Stimulated activated CD4-positive, alpha-beta T cell treated with anti-CD3 and anti-CD28 coated beads, Interleukin-12 subunit alpha, Interleukin-12 subunit beta, amount 100 ng/mL, for 24 hours (primary cell): ENCODE data around the gene ABCB10.
"Not testable (repeated sequence)": the region's sequence is repeated elsewhere in the genome, so short reads cannot be mapped to it uniquely, and the experiment has no call there.

Experiments
- DNase-seq, 2 experiments: peaks; one replicate each; pipeline ENCODE4 v3.0.0-alpha.2; 2020; ENCODE audit warnings: low read depth in 2 of 2

Gene ABCB10

DNA sequence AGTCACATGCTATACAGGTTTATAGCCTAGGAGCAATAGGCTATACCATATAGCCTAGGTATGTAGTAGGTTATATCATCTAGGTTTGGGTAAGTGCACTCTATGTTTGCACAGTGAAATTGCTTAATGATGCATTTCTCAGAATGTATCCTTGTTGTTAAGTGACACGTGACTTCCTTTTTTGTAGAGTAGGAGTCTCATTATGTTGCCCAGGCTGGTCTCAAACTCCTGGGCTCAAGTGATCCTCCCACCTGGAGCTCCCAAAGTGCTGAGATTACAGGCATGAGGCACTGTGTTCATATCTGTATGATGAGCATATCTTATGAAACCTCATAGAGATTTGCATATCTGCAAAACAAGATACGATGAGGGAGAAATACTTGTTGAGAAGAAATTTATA, 13.8 kb upstream of the ABCB10 start:
- DNase-seq, result no peak

DNA sequence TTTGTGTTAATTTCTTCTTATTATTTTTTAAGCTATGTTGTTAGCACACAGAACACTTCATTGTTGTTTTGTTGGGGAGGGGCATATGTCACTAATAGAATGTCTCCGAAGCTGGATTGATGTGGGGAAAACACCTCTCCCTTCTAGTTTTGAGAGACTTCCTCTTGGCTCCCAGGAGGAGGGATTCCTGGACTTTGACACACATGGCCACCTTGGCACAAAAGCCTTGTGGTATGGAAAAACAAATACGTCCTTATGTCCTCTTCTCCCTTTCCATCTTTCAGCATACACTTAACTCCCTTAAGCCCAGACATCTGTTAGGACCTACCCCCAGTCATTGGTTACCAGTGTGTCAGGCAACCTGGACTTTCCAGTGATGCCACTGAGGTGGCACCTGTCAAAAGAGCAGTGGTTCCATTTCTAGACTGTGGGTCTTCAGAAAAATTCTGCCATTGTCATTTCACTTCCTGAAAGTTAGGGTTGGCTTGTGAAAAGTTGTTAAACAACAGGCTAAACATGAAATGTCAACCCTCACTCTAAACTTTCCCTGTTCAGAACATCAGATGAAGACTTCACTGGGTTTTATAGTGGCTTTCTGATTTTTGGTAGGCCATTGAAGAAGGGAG, 12.5 kb upstream of the ABCB10 start:
- DNase-seq, result no peak

DNA sequence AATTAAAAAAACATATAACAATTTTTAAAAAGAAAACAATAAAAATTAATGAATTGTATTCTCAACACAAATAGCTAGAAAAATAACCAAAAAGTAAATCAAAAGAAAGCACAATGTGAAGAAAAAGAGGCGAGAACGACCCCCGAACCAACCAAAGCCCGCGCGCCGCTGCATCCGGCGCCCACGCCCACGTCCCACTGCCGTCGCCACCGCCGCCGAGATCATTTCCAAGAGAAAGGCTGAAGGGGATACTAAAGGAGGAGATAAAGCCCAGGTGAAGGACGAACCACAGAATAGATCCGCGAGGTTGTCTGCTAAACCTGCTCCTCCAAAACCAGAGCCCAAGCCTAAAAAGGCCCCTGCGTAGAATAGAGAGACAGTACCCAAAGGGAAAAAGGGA, 11.8 kb upstream of the ABCB10 start:
- no peak for DNase-seq

DNA sequence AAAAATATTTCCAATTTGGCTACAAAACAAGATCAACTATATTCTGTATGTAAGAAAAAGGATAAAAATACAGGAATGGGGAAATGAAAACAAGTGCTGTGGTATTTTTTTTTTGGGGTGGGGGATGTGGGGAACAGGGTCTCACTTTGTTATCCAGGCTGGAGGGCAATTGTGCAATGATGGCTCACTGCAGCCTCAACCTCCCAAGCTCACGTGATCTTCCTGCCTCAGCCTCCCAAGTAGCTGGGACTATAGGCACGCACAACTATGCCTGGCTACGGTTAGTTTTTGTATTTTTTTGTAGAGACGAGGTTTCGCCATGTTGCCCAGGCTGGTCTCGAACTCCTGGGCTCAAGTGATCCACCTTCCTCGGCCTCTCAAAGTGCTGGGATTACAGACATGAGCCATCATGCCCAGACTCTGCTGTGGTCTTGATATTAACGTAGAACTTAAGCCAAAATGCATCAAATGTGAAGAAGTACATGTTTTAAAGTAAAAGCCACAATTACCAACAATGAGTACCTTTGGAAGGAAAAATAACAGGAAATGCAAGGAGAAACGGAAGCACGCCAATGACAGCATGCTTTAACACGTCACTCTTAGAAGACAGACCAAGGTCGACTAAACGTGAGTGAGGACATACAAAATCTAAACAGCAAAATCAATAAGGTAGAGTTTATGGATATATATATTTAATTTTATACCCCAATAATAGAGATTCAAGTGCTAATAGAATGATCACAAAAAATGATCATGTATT, 8.8 kb upstream of the ABCB10 start:
- no peak for DNase-seq

DNA sequence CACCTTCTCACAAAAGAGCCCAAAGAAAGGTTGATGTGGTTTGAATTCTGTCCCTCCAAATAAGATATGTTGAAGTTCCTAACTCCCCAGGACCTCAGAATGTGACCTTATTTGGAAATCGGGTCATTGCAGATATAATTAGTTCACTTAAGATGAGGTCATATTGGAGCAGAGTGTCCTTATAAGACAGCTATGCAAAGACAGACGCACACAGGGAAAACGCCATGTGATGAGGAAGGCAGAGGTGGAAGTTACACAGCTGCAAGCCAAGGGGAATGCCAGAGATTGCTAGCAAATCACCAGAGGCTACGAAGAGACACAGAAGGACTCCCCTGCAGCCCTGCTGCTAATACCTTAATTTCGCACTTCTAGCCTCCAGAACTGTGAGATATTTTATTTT, 5.2 kb upstream of the ABCB10 start:
- DNase-seq, result no peak

DNA sequence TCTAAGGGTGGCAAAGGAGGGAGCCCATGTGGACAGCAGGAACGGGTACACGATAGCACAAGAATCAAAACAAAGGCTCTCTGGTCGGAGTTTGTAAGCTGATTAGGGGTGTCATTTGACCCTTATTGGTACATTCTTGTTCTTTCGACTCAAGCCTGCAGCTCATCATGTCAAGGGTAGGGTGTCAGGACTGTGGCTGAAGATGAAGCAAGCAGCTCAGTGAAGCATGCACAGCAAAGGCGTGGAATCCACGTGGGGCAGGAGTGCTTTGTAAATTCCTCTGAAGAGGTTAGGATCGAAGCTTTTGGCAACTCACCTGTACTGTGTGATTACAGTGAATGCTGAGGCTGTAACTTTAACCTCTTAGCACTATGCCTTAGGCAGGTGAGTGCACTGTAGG, 4.7 kb upstream of the ABCB10 start:
- no peak for DNase-seq

DNA sequence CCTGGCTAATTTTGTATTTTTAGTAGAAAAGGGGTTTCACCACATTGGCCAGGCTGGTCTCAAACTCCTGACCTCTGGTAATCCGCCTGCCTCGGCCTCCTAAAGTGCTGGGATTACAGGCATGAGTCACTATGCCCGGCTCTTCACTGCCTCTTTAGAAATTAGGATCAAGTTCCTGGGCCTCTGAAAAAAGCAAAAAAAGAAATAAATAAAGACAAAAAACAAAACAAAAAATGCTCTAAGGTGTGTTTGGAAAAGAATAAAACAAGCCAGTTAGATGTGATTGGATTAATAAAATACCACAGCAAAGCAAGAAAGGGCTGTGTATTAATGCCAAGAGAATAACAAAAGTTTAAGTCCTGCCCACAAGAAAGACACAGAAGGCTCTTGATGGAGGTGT, 4.2 kb upstream of the ABCB10 start:
- DNase-seq, result no peak

DNA sequence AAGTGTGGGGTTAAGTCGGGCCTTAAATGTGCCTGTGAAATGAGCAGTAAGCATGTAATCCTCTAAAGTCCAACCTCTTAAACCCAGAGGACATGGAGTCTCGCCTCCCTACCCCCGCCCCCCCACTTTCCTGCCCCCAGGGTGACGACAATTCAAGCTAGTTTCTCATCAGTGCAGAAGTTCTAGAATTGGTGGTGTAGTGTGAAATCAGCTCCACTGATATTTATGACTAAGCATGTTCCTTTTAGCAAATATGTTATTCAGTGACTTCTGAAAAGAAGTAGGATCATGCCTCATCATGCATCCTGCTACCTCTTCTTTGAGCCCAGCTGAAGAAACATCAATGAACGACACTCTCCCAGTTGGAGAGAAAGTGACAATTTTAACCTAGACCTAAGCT, 2.6 kb upstream of the ABCB10 start:
- DNase-seq, result no peak

DNA sequence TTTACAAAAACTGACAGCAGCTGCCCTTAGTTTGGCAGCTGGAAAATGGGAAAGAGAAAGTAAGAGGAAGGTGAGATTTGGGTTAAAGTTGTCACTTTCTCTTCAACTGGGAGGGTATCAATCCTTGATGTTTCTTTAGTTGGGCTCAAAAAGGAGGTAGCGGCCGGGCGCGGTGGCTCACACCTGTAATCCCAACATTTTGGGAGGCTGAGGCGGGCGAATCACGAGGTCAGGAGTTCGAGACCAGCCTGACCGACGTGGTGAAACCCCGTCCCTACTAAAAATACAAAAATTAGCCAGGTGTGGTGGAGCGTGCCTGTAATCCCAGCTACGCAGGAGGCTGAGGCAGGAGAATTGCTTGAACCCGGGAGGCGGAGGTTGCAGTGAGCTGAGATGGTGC, 1.6 kb upstream of the ABCB10 start:
- DNase-seq, result not testable (repeated sequence)

DNA sequence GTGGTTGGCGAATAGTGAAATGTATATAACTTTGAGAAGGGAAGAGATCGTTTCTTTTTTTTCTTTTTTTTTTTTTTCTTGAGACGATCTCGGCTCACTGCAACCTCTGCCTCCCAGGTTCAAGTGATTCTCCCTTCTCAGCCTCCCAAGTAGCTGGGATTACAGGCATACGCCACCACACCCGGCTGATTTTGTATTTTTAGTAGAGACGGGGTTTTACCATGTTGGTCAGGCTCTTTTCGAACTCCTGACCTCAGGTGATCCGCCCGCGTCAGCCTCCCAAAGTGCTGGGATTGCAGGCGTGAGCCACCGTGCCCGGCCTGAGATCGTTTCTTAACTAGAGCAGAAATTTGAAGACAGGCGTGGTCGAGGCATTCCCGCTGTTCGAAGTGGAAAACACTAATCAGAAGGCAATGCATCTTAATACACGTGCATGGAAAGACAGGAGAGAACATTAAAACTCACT, 862 bp upstream of the ABCB10 start:
- not testable (repeated sequence) for DNase-seq

DNA sequence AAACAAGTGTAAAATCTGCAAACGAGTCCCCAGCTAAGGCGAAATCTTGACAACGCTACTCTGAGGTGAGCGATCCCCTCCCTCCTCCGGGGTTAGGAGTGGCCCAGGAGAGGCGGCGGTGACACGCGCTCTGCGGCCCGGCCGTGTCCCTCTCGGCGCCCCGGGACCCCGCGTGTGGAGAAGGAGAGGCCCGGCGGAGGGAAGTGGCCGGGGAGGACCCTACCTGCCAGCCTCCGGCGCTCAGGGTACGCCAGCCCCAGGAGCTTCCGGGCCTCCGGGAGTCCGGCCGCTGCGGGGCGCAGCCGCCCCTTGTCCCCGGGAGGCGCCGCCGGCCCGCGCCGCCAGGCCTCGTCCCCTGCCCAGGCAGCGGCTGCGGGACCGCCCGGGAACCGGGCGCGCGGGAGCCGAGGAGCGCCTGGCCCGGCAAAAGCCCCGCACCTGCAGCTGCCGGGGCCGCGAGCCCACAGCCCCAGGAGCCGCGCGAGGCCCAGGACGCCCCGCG, 543 bp downstream of the ABCB10 start:
- peak in 1 of 2 experiments; percentile 5 for DNase-seq

DNA sequence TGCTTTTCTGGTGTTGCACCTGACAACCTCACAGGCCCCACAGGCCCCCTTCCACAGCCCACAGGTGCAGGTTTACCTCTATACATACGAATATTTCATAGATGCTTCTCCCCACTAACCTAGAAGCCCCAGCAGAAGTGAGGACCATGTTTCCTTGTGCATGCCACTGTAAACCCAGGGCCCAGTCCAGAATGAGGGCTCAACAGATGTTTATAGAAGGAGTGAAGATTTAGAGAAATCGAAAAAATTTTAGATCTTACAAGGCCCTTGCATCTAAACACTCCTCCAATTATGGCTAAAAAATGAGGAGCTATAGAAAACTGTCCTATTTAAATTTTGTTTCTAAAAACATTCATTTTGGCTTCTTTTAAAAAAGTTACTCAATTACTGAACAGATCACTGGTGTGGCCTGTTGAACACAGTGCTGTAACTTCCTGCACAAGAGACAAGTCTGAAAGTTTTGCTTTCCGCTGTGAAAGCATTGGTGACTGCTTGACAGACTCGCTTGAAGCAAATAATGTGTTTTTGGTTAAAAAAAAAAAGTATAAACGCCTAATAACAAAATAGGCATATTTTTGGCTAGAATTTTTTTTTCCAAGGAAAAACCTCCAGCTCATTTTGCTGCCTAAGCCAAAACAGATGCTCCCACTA, 1.2 kb downstream of the ABCB10 start:
- DNase-seq, result no peak

DNA sequence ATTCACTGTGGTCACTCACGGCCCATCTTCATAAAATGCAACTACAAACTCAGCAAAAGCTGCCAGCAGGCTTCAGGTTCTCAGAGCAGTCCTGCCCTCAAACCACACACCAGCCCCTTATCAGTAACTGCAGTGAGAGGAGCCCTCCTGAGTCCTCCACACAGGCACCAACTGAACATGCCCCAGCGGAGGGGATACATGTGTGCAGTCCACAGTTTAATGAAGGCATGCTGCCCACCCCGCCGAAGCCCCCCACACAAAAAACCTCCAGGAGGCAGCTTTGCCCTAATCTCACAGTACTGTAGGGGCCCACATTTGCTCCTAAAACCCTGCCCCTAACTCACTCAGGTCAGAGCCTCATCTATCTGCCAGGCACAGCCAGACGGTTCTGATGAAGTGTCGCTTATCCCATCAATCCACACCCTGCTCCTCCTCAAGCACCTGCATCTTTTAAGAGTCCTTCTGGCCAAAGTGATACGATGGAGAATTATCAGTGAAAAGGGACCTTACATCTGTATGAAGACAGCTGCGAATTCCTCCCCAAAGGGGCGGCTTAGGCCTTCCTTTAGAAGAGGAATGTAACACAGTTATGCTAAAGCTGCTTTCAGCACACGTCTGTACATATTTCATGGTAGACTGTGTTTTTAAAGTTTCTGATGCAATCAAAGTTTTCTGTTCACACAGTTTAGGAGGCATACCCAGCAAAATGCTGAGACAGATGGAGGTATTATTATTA, 3.5 kb downstream of the ABCB10 start:
- DNase-seq, result no peak

DNA sequence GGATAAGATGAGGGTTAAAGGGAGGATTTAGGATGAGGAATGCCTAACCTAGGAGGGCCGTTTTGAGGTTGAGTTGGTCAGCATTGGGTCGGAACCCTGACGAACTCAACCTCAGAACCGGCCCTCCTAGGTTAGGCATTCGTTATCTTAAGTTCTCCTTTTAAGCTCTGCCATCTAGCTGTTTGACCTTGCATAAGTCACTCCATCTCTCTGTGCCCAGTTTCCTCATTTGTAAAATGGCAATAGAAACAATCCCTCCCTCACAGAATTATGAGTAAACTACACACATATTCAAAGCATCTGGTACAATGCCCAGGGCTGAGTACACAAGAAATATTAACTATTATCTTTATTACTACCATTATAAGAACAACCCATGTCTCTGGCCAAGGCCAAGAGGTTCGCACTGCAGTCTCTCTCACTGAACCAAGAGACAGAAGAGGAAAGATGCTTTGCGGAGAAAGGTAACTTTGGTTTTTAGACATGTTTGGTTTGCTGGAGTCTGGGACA, 4.8 kb downstream of the ABCB10 start:
- DNase-seq, result no peak

DNA sequence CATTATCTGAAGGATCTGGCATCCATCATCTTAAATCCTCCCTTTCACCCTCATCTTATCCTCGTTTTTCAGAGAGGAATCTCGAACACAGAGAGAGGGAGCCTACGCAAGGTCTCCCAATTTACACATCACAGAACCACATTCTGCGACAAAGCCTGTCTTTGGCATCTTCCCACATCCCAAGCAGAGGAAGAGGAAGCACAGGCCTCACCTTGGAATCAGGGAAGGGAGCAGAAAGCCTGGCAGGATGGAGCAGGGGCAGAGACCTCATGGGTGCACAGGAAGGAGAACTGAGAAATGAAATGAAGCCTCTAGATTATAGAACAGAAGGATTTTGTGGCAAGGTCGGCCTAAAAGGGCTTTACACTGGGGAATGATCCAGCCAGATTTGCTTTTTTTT, 5.8 kb downstream of the ABCB10 start:
- DNase-seq, result no peak

DNA sequence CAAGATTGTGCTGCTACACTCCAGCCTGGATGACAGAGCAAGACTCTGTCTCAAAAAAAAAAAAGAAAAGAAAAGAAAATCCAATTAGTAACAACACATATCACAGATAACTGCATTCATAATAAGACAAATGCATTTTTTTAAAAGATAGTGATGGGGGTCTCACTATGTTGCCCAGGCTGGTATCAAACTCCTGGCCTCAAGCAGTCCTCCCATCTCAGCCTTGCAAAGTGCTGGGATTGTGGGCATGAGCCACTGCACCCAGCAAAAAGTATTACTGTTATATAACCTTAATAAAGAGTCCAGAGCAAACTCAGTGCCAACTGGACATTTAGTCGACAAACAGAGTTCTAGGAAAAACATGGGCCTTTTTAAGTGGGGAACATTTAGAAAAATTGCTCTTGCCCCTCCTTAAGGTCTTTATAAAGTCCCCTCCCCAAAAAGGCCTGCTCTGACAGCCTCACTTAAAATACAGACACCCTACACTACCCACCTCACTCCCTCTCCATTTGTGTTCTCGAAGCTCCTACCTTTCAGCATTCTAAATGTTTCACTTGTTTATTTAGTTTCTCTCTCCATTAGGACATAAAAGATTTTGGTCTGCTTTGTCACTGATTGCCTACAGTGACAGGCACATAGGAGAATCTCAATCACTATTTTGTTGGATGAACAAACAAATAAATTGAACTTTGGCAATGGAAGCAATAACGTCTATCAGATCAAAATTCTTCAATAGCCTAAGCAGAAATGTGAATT, 7.5 kb downstream of the ABCB10 start:
- DNase-seq, result no peak

DNA sequence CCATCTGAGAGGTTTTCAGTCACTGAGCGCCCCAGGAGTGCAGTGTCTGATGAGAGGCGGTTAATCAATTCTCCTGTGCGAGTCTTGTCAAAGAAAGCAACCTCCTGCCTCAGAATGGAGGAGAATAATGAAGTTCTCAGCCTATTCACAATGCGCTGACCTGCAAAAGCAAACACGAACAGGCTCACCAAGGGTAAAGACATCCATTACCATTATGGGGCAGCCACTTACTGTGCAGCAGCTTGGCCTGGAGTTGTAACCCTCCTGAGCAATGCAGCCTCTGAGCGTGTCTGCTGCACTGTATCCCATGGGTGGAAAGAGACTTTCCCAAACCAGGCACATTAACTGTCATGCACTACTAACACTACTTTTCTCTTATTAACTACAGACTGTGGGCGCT, 11.0 kb downstream of the ABCB10 start:
- DNase-seq, result no peak

DNA sequence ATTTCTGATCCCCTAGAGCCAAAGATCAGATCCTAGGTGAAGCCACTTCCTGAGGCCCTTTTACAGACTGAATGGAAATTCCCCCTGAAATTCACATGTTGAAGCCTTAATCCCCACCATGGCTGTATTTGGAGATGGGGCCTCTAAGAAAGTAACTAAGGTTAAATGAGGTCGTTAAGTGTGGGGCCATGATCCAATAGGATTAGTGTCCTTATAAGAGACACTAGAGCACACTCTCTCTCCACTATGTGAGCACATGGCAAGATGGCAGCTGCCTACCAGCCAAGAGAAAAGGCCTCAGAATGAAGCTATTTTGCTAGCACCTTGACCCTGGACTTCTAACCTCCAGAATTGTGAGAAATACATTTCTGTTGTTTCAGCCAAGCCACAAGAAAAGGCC, 13.9 kb downstream of the ABCB10 start:
- no peak for DNase-seq

DNA sequence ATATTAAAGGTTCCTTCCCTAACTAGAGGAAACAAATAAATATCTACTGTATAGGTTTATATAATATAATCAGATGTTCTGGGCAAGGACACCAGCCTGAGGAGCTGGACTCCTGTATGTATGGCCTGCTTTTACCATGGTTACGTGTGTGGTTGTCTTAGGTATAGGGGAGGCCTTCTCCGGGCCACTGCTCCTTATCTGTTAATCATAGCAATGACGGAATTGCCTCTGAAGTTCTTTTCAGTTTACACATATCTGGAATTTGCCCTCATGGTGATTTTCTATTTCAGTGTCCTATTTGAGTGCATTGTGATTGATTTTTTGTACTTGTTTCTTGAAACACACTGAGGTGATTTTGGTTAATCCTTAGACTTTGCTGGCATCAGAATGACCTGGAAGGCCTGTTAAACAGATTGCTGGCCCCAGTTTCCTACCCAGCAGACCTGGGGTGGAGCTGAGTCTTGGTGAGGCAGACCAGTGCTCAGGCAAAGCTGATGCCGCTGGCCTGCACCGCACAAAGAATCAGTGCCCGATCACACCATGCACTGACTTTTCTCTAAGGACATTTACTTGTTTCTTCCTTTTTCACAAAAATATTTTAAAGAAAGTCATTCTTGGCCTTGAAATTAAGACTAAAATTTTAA, 18.5 kb downstream of the ABCB10 start:
- no peak for DNase-seq

DNA sequence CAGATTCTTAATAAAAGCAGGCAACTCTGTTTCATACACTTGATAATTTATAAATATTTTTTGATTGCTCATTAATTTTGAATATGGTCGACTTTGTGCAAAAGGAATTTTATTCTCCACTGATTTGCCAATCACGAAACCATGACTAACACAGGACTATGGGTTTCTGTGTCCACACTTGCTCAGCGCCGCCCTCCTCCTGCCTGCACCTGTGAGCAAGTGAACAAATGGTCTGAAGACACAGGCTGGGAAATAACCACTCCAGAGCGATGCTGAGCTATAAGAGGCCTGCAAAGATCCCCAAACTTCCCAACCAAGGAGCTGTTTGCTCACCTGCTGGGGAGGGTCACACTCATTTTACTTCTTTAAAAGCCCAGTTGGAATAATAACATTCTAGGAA, 19.6 kb downstream of the ABCB10 start:
- DNase-seq, result no peak

DNA sequence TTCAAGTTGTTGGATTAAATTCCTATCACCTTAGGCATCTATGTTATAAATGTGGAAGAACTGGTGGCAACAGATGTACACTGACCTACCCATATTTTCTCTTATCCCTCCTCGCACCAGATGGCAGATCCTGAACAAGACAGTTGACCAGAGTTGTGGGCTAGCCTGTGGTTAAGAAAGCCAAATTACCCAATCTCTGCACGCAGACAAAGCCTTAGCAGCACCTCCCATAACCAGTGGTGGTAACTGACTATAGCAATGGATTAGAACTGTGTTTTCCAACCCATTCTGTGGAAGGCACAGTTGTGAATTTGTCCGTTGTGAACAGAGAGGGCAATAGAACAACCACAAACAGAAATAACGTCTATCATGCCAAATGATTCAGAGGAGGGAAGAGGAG, 20.6 kb downstream of the ABCB10 start:
- DNase-seq, result no peak
